IMR-90 (cell line): Measurements from ENCODE around the gene SDHB.

Experiments
- CEBPB ChIP-seq: IDR thresholded peaks from 2 replicates; pipeline ENCODE4 v1.6.1; 2012; ENCODE audit warnings: low read depth, low read length, improper control_type of control experiment
- CHD1 ChIP-seq: IDR thresholded peaks from 2 replicates; pipeline ENCODE4 v1.6.1; 2012; ENCODE audit warnings: low read depth, low read length, improper control_type of control experiment
- CTCF ChIP-seq: conservative IDR thresholded peaks from 2 replicates; pipeline ENCODE4 v1.5.1; 2012; ENCODE audit warnings: mild to moderate bottlenecking, low read depth, low read length, improper control_type of control experiment
- ELK1 ChIP-seq: fragments of 150-350 bp; IDR thresholded peaks from 2 replicates; pipeline ENCODE4 v1.6.1; 2016; ENCODE audit warnings: low read depth, mild to moderate bottlenecking, low read length, moderate library complexity, borderline replicate concordance
- MXI1 ChIP-seq: IDR thresholded peaks from 2 replicates; pipeline ENCODE4 v1.6.1; 2012; ENCODE audit warnings: low read depth, mild to moderate bottlenecking, low read length, moderate library complexity, borderline replicate concordance
- POLR2A ChIP-seq: IDR thresholded peaks from 2 replicates; pipeline ENCODE4 v1.6.1; 2012; ENCODE audit warnings: mild to moderate bottlenecking, low read depth, low read length
- RAD21 ChIP-seq: IDR thresholded peaks from 2 replicates; pipeline ENCODE4 v1.6.1; 2012; ENCODE audit warnings: low read length, improper control_type of control experiment
- RCOR1 ChIP-seq: IDR thresholded peaks from 2 replicates; pipeline ENCODE4 v1.6.1; 2012; ENCODE audit warnings: mild to moderate bottlenecking, low read length, improper control_type of control experiment; ENCODE audit not compliant: insufficient replicate concordance
- SMC3 ChIP-seq: fragments of 150-350 bp; IDR thresholded peaks from 2 replicates; pipeline ENCODE4 v1.6.1; 2016; ENCODE audit warnings: low read depth, mild to moderate bottlenecking, antibody characterized with exemption, low read length, moderate library complexity

GRCh38 chr1:17045634-17046333 is 8.0 kb downstream of the SDHB start:
- peak; percentile 78 for TF ChIP-seq CTCF
- TF ChIP-seq SMC3, result peak; percentile 83
- TF ChIP-seq CEBPB, result 0 out of 2 replicates have a peak, but pooled peaks have one; percentile 1
- TF ChIP-seq POLR2A, result no peak
- TF ChIP-seq ELK1, result no peak
- TF ChIP-seq MXI1, result no peak
- peak; percentile 79 for TF ChIP-seq RAD21
- TF ChIP-seq RCOR1, result no peak
- TF ChIP-seq CHD1, result no peak
